Trophoblast cell (in vitro differentiated cells and primary cell): ENCODE results near the gene AGFG2. TPM values are rescaled to one million over a fixed set of nuclear protein-coding genes. Genes with fewer than 3 reads are reported as not detected.

Experiments used
- DNase-seq, 2 donors: peaks; one replicate each; pipeline ENCODE4 v3.0.0-alpha.2; 2016
- H2AFZ ChIP-seq: 2 replicates; pipeline ENCODE4 v1.6.1; 2013; ENCODE audit warnings: low read length, moderate library complexity, mild to moderate bottlenecking; ENCODE audit not compliant: insufficient read depth, poor library complexity
- H2AK5ac ChIP-seq: 2 replicates; pipeline ENCODE4 v1.6.1; 2013; ENCODE audit warnings: mild to moderate bottlenecking, low read length
- H2BK120ac ChIP-seq: 2 replicates; pipeline ENCODE4 v1.6.1; 2013; ENCODE audit warnings: low read length, mild to moderate bottlenecking, moderate library complexity; ENCODE audit not compliant: insufficient read depth, poor library complexity
- H2BK12ac ChIP-seq: 2 replicates; pipeline ENCODE4 v1.6.1; 2013; ENCODE audit warnings: mild to moderate bottlenecking, low read length, moderate library complexity
- H2BK5ac ChIP-seq: 2 replicates; pipeline ENCODE4 v1.6.1; 2013; ENCODE audit warnings: low read length, low read depth, moderate library complexity, mild to moderate bottlenecking; ENCODE audit not compliant: poor library complexity
- H3K14ac ChIP-seq: 2 replicates; pipeline ENCODE4 v1.6.1; 2013; ENCODE audit warnings: mild to moderate bottlenecking, low read length
- H3K18ac ChIP-seq: 2 replicates; pipeline ENCODE4 v1.6.1; 2013; ENCODE audit warnings: mild to moderate bottlenecking, low read length
- H3K23ac ChIP-seq: 2 replicates; pipeline ENCODE4 v1.6.1; 2013; ENCODE audit warnings: low read length
- H3K27ac ChIP-seq: 2 replicates; pipeline ENCODE4 v1.5.1; 2013; ENCODE audit warnings: low read depth, mild to moderate bottlenecking, inconsistent platforms, low read length, moderate library complexity
- H3K27me3 ChIP-seq: 2 replicates; pipeline ENCODE4 v1.6.1; 2013; ENCODE audit warnings: inconsistent platforms, mild to moderate bottlenecking, low read length, moderate library complexity; ENCODE audit not compliant: insufficient read depth
- H3K36me3 ChIP-seq, 2 experiments: 1 replicate in 1 of 2; 2 replicates in 1 of 2; pipeline ENCODE4 v1.6.1; 2013; ENCODE audit warnings: low read length in 2 of 2, mild to moderate bottlenecking in 2 of 2, moderate library complexity in 1 of 2; ENCODE audit not compliant: insufficient read depth in 2 of 2, control insufficient read depth in 1 of 2
- H3K4ac ChIP-seq: 2 replicates; pipeline ENCODE4 v1.6.1; 2013; ENCODE audit warnings: low read depth, mild to moderate bottlenecking, low read length, moderate library complexity
- H3K4me1 ChIP-seq, 2 experiments: 1 replicate in 1 of 2; 2 replicates in 1 of 2; pipeline ENCODE4 v1.6.1; 2013; ENCODE audit warnings: low read length in 2 of 2, mild to moderate bottlenecking in 2 of 2, moderate library complexity in 1 of 2; ENCODE audit not compliant: insufficient read depth in 2 of 2, control insufficient read depth in 1 of 2
- H3K4me2 ChIP-seq: 2 replicates; pipeline ENCODE4 v1.6.1; 2013; ENCODE audit warnings: inconsistent platforms, mild to moderate bottlenecking, low read length, moderate library complexity
- H3K4me3 ChIP-seq: 2 replicates; pipeline ENCODE4 v1.5.1; 2013; ENCODE audit warnings: mild to moderate bottlenecking, low read depth, low read length, inconsistent platforms
- H3K79me1 ChIP-seq: one replicate; pipeline ENCODE4 v1.6.1; 2013; ENCODE audit warnings: low read length
- H3K79me2 ChIP-seq: 2 replicates; pipeline ENCODE4 v1.6.1; 2013; ENCODE audit warnings: low read length, mild to moderate bottlenecking; ENCODE audit not compliant: control insufficient read depth, insufficient read depth, poor library complexity
- H3K9ac ChIP-seq: 2 replicates; pipeline ENCODE4 v1.6.1; 2013; ENCODE audit warnings: mild to moderate bottlenecking, low read length
- H3K9me3 ChIP-seq: 2 replicates; pipeline ENCODE4 v1.6.1; 2013; ENCODE audit warnings: low read depth, mild to moderate bottlenecking, control low read depth, inconsistent platforms, low read length; ENCODE audit not compliant: insufficient read depth
- H4K12ac ChIP-seq: 2 replicates; pipeline ENCODE4 v1.6.1; 2013; ENCODE audit warnings: low read depth, mild to moderate bottlenecking, low read length, moderate library complexity
- H4K8ac ChIP-seq: 2 replicates; pipeline ENCODE4 v1.6.1; 2013; ENCODE audit warnings: low read depth, mild to moderate bottlenecking, low read length, moderate library complexity
- H4K91ac ChIP-seq: one replicate; pipeline ENCODE4 v1.6.1; 2013; ENCODE audit warnings: low read depth, mild to moderate bottlenecking, low read length, moderate library complexity
- WGBS: extraction: QIAGEN DNeasy Blood & Tissue Kit; methylation state at CpG from one replicate; pipeline ENCODE4 v1.1.7; 2013; ENCODE audit warnings: missing lambda C conversion rate; ENCODE audit not compliant: insufficient read length, insufficient coverage; ENCODE audit errors: extremely low coverage; 5-methylcytosine and 5-hydroxymethylcytosine counted together
- polyA plus RNA-seq: library from polyadenylated mRNA; stranded (reverse); fragments of 200-250 nt; gene quantifications from 2 replicates; pipeline ENCODE4 v1.2.3, GENCODE V29; 2013

Gene AGFG2
- 3.0 TPM in 2 replicates for polyA plus RNA-seq

GRCh38 chr7:100538654-100539435, at the start of gene AGFG2:
Gene AGFG2 (plus strand): TSS chr7:100539203. CDS start chr7:100539347, 144 bp downstream.
- Histone ChIP-seq H3K4ac (no peak within 1 kb of the TSS), H3K27me3 (no peaks in the 10 kb centered on the region), H2AFZ (peak within 1 kb of the TSS; percentile 74), H2BK5ac (no peak within 1 kb of the TSS), H3K79me1 (no peaks in the 10 kb centered on the region), H3K23ac (no peak within 1 kb of the TSS), H4K12ac (no peak within 1 kb of the TSS), H2BK12ac (no peak within 1 kb of the TSS), H2AK5ac (no peak within 1 kb of the TSS), H3K14ac (no peak within 1 kb of the TSS), H3K4me2 (peak within 1 kb of the TSS; percentile 92), H3K79me2 (no peaks in the 10 kb centered on the region), H3K9me3 (no peaks in the 10 kb centered on the region), H2BK120ac (no peak within 1 kb of the TSS), H3K18ac (no peak within 1 kb of the TSS), H3K36me3 (no peaks in the 10 kb centered on the region), H3K4me3 (peak within 1 kb of the TSS; percentile 82), H4K91ac (no peak within 1 kb of the TSS), H3K27ac (no peak within 1 kb of the TSS), H3K4me1 (peaks cover 2 to 3% of the 10 kb centered on the region in 2 experiments), H3K9ac (no peak within 1 kb of the TSS), H4K8ac (peak within 1 kb of the TSS; percentile 46)
- no CpG with 5 or more reads among the region's 60 CpGs for WGBS
- DNase-seq: peak; percentile 100

- Histone ChIP-seq H3K23ac (no peak overlapping the region), H3K79me2 (no peaks in the 10 kb centered on the region), H4K12ac (no peak overlapping the region), H2BK12ac (no peak overlapping the region), H3K9me3 (peaks cover 1% of the 10 kb centered on the region), H3K4me3 (no peak overlapping the region), H3K36me3 (no peaks in the 10 kb centered on the region), H3K18ac (no peak overlapping the region), H4K91ac (no peak overlapping the region), H3K27ac (no peak overlapping the region), H3K9ac (no peak overlapping the region), H3K4me2 (no peak overlapping the region), H3K14ac (no peak overlapping the region), H3K79me1 (peaks cover 1% of the 10 kb centered on the region), H2BK120ac (no peak overlapping the region), H3K4ac (no peak overlapping the region), H2BK5ac (no peak overlapping the region), H3K4me1 (peaks cover 0 to 3% of the 10 kb centered on the region in 2 experiments), H4K8ac (no peak overlapping the region), H3K27me3 (peaks cover 3% of the 10 kb centered on the region), H2AK5ac (no peak overlapping the region), H2AFZ (no peak overlapping the region)
- DNase-seq: peak; percentile 25 to 73
- WGBS: no CpG with 5 or more reads among the region's 9 CpGs
Measured at GRCh38 chr7:100489824-100490223, 49.2 kb upstream of the AGFG2 start.

DNA sequence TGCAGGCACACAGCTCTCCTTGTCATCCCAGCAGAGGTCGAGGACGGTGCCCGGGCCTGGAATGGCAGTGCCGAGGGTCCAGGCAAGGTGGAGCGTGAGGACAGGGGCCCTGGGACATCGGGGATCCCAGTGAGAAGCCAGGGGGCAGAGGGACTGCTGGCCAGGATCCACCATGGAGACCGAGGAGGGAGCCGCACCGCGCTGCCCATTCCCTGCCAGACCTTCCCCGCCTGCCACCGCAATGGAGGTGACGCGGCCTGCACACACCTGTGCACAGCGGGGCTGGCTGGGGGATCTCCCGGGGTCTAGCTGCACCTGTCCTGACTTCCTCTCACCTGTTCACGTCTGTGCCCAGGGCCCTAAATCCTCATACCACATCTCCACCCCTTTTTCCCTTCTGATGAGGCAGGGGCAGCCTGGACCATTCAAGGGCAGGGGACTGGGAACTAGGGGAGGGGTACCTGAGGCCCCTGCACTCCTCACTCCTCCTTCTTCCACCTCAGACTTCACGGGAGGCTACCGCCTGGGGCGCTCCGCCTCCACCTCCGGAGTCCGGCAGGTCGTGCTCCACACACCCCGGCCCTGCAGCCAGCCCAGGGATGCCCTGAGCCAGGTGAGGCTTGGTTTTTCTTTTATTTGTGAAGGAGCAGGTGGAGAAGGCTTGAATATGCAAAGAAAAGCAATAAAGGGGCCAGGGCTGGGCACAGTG, 48.4 kb upstream of the AGFG2 start:
- no peak for DNase-seq
- peaks cover 3% of the 10 kb centered on the region for H3K27me3 ChIP-seq
- no peak overlapping the region for H2BK5ac ChIP-seq
- H3K79me2 ChIP-seq: no peaks in the 10 kb centered on the region
- H3K18ac ChIP-seq: no peak overlapping the region
- peaks cover 1% of the 10 kb centered on the region for H3K79me1 ChIP-seq
- H3K4me3 ChIP-seq: no peak overlapping the region
- no peak overlapping the region for H2BK120ac ChIP-seq
- no peak overlapping the region for H3K9ac ChIP-seq
- no peak overlapping the region for H3K23ac ChIP-seq
- H3K9me3 ChIP-seq: peaks cover 1% of the 10 kb centered on the region
- H4K91ac ChIP-seq: no peak overlapping the region
- no peak overlapping the region for H3K27ac ChIP-seq
- H3K4ac ChIP-seq: no peak overlapping the region
- H3K4me2 ChIP-seq: no peak overlapping the region
- no peaks in the 10 kb centered on the region for H3K36me3 ChIP-seq
- no peak overlapping the region for H2AK5ac ChIP-seq
- H3K14ac ChIP-seq: no peak overlapping the region
- no peak overlapping the region for H4K12ac ChIP-seq
- no peak overlapping the region for H2BK12ac ChIP-seq
- H3K4me1 ChIP-seq: peaks cover 0 to 3% of the 10 kb centered on the region in 2 experiments
- H4K8ac ChIP-seq: no peak overlapping the region
- WGBS: no CpG with 5 or more reads among the region's 25 CpGs
- H2AFZ ChIP-seq: no peak overlapping the region

DNA sequence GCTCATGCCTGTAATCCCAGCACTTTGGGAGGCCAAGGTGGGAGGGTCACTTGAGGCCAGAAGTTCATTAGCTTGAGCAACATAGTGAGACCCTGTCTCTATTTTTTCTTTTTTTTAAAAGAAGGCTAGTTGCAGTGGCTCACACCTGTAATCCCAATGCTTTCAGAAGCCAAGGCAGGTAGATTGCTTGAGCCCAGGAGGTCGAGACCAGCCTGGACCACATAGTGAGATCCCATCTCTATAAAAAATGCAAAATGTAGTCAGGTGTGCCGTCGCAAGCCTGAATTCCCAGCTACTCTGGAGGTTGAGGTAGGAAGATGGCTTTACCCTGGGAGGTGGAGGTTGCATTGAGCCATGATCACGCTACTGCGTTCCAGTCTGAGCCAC, 47.8 kb upstream of the AGFG2 start:
- DNase-seq: no peak
- Histone ChIP-seq H4K12ac (no peak overlapping the region), H3K9me3 (peaks cover 1% of the 10 kb centered on the region), H3K18ac (no peak overlapping the region), H3K27ac (no peak overlapping the region), H3K79me2 (no peaks in the 10 kb centered on the region), H4K8ac (no peak overlapping the region), H3K14ac (no peak overlapping the region), H2BK120ac (no peak overlapping the region), H3K9ac (no peak overlapping the region), H3K4me1 (peaks cover 0 to 3% of the 10 kb centered on the region in 2 experiments), H3K4ac (no peak overlapping the region), H3K23ac (no peak overlapping the region), H2AK5ac (no peak overlapping the region), H3K4me2 (no peak overlapping the region), H3K79me1 (peaks cover 1% of the 10 kb centered on the region), H3K27me3 (peaks cover 3% of the 10 kb centered on the region), H2BK12ac (no peak overlapping the region), H3K4me3 (no peak overlapping the region), H4K91ac (no peak overlapping the region), H2AFZ (no peak overlapping the region), H2BK5ac (no peak overlapping the region), H3K36me3 (no peaks in the 10 kb centered on the region)
- no CpG with 5 or more reads among the region's 5 CpGs for WGBS
